Measurements from ENCODE around the gene TFB2M.

The TFB2M gene

DNA sequence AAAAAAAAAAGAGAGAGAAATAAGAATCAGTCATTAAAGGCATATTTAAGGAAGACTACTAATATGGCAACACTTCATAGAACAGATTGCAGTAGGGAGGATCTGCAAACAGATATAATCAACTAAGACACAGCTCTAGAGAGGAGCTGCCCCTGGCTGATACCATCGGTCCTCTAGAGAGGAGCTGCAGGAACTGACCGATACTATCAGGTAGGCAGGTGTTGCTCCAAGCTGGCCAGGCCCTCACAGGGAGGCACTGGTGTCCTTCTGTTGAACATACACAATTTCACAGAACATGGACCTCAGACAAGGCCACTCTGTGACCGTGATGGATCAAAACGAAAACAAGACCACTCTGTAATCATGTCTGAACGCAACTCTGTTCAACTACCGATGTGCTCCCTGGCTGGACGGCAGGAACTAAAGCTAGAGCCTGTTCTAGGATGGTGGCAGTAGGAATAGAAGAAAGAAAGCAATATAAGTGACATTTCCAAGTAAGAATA lies 74.5 kb downstream of the TFB2M start:
- Histone ChIP-seq H3K9ac (ENCODE audit: low read length) (no peak overlapping the region), H3K9me3 (ENCODE audit: control insufficient read depth, insufficient read depth, low read depth, low read length) (no peaks in the 10 kb centered on the region), H3K4me1 (ENCODE audit: control insufficient read depth, insufficient read depth, low read length) (peaks cover 4% of the 10 kb centered on the region), H3K27ac (ENCODE audit: low read depth, low read length) (no peak overlapping the region), H3K4me3 (ENCODE audit: low read depth, low read length) (no peak overlapping the region), H3K27me3 (ENCODE audit: control insufficient read depth, insufficient read depth, low read length) (no peaks in the 10 kb centered on the region), H3K36me3 (ENCODE audit: control insufficient read depth, insufficient read depth, low read length) (no peaks in the 10 kb centered on the region)
